Heart left ventricle (tissue), 13 donors: ENCODE data around the gene SLC35C1.

ENCODE experiments used
- CTCF ChIP-seq, 12 donors: fragments of 200-600 bp; sonication (generic) in 4 of 12; IDR thresholded peaks; one replicate each; pipeline versions ENCODE4 v1.5.0 to v1.8.0; 2018 to 2022; ENCODE audit warnings: antibody characterized with exemption in 12 of 12, mild to moderate bottlenecking in 5 of 12
- POLR2A ChIP-seq, 2 donors: fragments of 450-650 bp; IDR thresholded peaks; one replicate each; pipeline ENCODE4 v1.6.1; 2017; ENCODE audit warnings: antibody characterized with exemption in 2 of 2, mild to moderate bottlenecking in 2 of 2, moderate library complexity in 2 of 2
- donor health status: ischemic (EF 13 %, LVEDD 7.1; RV severe dilation, severe dysfunction).
- donor health status: DM: no; HTN: yes; CAD: no.
- donor health status: DM: no; HTN: no; CAD: no.
- donor health status: ischemic (EF 25% LVEDD 6.9; RV normal size, moderate dysfunction).
- donor health status: ischemic (EF 25% LVEDD 5.7; RV mildly dilated, moderate dysfunction).
- donor health status: ischemic (EF 35%, LVEDD 5.7; RV mildly dilated, moderate dysfunction).
- donor health status: nonischemic (EF 11% LVEDD 7.7; RV severe dilation, severe dysfunction).
- donor health status: DM: yes; HTN: yes; CAD: no.
- donor health status: PGD.
- donor health status: ischemic (EF 29% LVEDD 5.4; RV normal size, mild dysfunction).
- donor health status: nonischemic (EF 23%, LVEDD 6.1; RV moderate dilation, normal function).

GRCh38 chr11:45800261-45800660 is 4.7 kb upstream of the SLC35C1 start:
- TF ChIP-seq CTCF (IDR thresholded peaks at IDR 0.05) (no peak), POLR2A (IDR thresholded peaks at IDR 0.05) (no peak)
